B cell (primary cell): Measurements from ENCODE around the gene SCAI.

ENCODE experiments used
- CTCF ChIP-seq: fragments of 200-600 bp; IDR thresholded peaks from one replicate; pipeline ENCODE4 v1.8.0; 2022; ENCODE audit warnings: antibody characterized with exemption, mild to moderate bottlenecking
- EZH2 ChIP-seq: IDR thresholded peaks from 2 replicates; pipeline ENCODE4 v1.6.1; 2012; ENCODE audit warnings: borderline replicate concordance, low read depth, mild to moderate bottlenecking, moderate library complexity, low read length; ENCODE audit not compliant: insufficient read depth, poor library complexity, severe bottlenecking

GRCh38 chr9:125028041-125028440 lies 115.3 kb downstream of the SCAI start:
- no peak for TF ChIP-seq CTCF
- no peak for TF ChIP-seq EZH2
